Neuron (in vitro differentiated cells): ENCODE measurements around the gene ATG13.
"Not testable (repeated sequence)": the region's sequence is repeated elsewhere in the genome, so short reads cannot be mapped to it uniquely, and the experiment has no call there.

Experiments used
- H2AFZ ChIP-seq: one replicate; pipeline ENCODE4 v1.6.1; 2013; ENCODE audit warnings: low read depth, mild to moderate bottlenecking, inconsistent platforms, low read length, moderate library complexity
- H3K27me3 ChIP-seq: one replicate; pipeline ENCODE4 v1.6.1; 2013; ENCODE audit warnings: low read length; ENCODE audit not compliant: insufficient read depth
- H3K36me3 ChIP-seq: one replicate; pipeline ENCODE4 v1.6.1; 2013; ENCODE audit warnings: low read length; ENCODE audit not compliant: insufficient read depth
- H3K4me1 ChIP-seq: one replicate; pipeline ENCODE4 v1.6.1; 2013; ENCODE audit warnings: low read length; ENCODE audit not compliant: insufficient read depth
- H3K4me3 ChIP-seq: 2 replicates; pipeline ENCODE4 v1.5.1; 2013; ENCODE audit warnings: mild to moderate bottlenecking, low read length, moderate library complexity
- H3K9me3 ChIP-seq: one replicate; pipeline ENCODE4 v1.6.1; 2013; ENCODE audit warnings: low read length

ATG13 gene

GRCh38 chr11:46705070-46705688 lies 87.8 kb downstream of the ATG13 start:
- Histone ChIP-seq H2AFZ (no peak overlapping the region), H3K4me1 (peaks cover 6% of the 10 kb centered on the region), H3K4me3 (no peak overlapping the region), H3K9me3 (no peaks in the 10 kb centered on the region), H3K27me3 (no peaks in the 10 kb centered on the region), H3K36me3 (peaks cover 48% of the 10 kb centered on the region)

DNA sequence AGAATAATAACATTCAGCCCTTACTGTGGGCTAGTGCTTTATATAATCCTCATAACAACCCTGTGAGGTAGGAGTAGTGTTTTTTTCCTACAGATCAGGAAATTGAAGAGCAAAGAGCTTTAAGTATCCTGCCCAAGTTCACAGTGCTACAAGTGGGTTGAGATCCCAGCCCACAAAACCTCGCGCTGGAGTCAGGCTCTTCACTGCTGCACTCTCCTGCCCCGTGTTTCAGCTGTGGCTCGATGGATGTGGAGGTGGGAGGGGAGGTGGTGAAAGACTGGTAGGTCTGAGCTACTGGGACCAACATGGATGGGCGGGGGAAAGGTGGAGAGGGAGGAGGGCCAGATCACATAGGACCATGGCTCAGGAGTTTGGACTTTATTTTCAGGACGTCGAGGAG lies 89.5 kb downstream of the ATG13 start:
- Histone ChIP-seq H3K9me3 (no peaks in the 10 kb centered on the region), H2AFZ (no peak overlapping the region), H3K4me3 (no peak overlapping the region), H3K4me1 (no peaks in the 10 kb centered on the region), H3K36me3 (peaks cover 46% of the 10 kb centered on the region), H3K27me3 (no peaks in the 10 kb centered on the region)

GRCh38 chr11:46709351-46709750 lies 92.0 kb downstream of the ATG13 start:
- peaks cover 26% of the 10 kb centered on the region for H3K36me3 ChIP-seq
- not testable (repeated sequence) for H2AFZ ChIP-seq, H3K9me3 ChIP-seq, H3K27me3 ChIP-seq, H3K4me3 ChIP-seq, H3K4me1 ChIP-seq

DNA sequence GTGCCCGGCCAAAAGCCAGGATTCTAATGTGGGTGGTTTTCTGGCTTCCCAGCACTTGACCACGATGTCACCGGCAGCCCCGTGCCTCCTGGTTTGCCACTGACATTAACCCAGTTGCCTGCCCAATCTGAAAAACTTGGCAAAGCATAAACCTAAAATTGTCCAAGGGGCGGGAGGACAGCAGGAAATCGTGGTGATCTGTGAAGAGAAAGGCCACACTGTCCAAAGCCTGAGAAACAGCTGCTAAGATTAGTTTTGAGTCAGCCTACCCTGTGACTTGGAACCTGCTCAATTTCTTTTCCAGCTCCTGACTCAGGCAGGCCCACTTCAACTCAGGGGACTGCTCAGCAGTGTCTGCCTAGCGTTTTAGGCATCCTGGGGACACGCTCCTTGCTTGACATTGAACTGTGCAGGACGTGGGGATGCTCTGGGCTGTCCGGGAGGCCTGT lies 93.5 kb downstream of the ATG13 start:
- no peak overlapping the region for H2AFZ ChIP-seq
- peaks cover 11% of the 10 kb centered on the region for H3K36me3 ChIP-seq
- no peaks in the 10 kb centered on the region for H3K9me3 ChIP-seq
- no peaks in the 10 kb centered on the region for H3K4me1 ChIP-seq
- H3K4me3 ChIP-seq = no peak overlapping the region
- H3K27me3 ChIP-seq = no peaks in the 10 kb centered on the region

DNA sequence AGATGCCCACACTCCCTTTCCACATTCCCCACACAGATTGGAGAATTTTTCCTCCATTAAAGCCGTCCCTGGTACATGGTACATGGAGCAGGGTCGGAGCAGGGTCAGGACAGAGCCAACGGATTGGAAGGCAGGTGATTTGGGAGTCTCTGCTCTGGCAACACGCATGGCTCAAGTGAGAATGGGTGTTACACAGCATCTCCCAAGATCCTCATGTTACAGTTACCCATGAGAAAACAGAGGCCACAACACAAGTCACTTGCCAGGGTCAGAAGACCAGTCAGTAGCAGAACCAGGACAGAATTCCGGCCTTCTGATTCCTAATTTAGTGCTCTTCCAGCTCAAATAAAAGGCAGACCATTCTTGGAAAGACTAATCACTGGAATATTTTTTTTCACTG lies 94.0 kb downstream of the ATG13 start:
- Histone ChIP-seq H3K9me3 (no peaks in the 10 kb centered on the region), H3K4me1 (no peaks in the 10 kb centered on the region), H3K27me3 (no peaks in the 10 kb centered on the region), H3K4me3 (no peak overlapping the region), H3K36me3 (peaks cover 9% of the 10 kb centered on the region), H2AFZ (no peak overlapping the region)

- H2AFZ ChIP-seq = no peak overlapping the region
- no peaks in the 10 kb centered on the region for H3K4me1 ChIP-seq
- H3K36me3 ChIP-seq = no peaks in the 10 kb centered on the region
- H3K27me3 ChIP-seq = no peaks in the 10 kb centered on the region
- H3K4me3 ChIP-seq = no peak overlapping the region
- H3K9me3 ChIP-seq = no peaks in the 10 kb centered on the region
Measured at GRCh38 chr11:46712874-46713576, 95.7 kb downstream of the ATG13 start.

DNA sequence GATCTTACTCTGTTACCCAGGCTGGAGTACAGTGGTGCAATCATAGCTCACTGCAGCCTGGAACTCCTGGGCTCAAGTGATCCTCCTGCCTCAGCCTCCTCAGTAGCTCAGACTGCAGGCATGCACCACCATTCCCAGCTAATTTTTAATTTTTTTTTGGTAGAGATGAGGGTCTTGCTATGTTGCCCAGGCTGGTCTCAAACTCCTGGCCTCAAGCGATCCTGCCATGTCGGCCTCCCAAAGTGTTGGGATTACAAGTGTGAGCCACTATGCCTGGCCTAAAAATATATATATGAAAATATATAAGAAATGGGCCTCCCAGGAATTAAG lies 100.4 kb downstream of the ATG13 start:
- H3K4me1 ChIP-seq, H2AFZ ChIP-seq, H3K9me3 ChIP-seq, H3K36me3 ChIP-seq, H3K27me3 ChIP-seq, H3K4me3 ChIP-seq: not testable (repeated sequence)

DNA sequence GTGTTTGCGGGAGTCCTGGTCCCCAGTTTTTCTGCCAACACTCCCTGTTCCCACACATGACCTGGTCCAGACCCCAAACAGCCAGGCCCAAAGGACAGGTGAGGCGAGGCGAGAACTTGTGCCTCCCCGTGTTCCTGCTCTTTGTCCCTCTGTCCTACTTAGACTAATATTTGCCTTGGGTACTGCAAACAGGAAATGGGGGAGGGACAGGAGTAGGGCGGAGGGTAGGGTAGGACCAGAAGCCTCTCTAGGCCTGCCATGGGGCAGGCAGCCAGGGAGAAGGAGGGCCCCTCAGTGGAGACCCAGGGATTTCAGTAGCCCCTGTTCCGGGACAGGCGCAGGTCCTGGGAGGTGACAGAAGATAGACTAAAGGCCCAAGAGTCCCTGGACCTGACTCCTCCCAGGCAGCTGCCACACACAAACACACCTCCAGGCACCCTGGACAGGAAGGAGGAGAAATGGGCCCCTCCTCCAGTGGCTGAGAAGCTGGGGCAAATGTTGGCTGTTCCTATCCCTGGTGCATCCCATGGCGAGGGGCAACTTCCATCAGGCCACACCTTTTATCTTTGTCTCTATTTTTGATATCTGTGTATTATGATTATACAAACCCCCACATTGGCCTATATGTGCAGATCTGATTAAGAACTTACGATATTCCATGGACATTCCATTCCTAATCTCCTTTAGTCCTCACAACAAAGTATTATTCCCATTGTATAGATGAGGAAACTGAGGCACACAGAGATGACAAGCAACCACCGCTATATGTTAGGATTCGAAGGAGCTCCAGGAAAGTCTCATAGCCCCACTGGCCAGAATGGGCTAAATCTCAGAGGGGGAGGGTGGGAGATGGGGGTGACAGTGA lies 101.0 kb downstream of the ATG13 start:
- Histone ChIP-seq H3K4me1 (peaks cover 7% of the 10 kb centered on the region), H3K27me3 (no peaks in the 10 kb centered on the region), H3K36me3 (no peaks in the 10 kb centered on the region), H3K4me3 (no peak overlapping the region), H3K9me3 (peaks cover 2% of the 10 kb centered on the region), H2AFZ (no peak overlapping the region)

DNA sequence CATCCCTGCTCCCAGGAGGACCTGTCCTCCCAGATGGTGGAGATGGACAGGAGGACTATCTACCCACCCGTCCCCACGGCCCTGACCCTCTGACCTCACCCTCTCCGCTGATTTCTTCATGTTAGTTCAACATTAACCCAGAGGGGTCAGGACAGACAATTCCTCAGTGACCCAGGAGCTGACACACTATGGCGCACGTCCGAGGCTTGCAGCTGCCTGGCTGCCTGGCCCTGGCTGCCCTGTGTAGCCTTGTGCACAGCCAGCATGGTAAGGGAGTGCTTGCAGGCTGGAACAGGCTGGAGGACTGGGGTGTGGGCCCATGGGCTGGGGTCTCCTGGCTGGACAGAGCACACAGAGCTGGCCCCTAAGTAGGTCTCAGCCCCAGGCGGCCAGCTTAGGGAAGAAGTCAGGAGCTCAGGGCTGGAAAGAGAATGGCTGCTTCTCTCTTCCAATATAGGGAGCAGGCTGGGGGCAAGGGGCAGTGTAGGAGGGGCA lies 101.7 kb downstream of the ATG13 start, which contains the start of gene F2:
Gene F2, plus strand, starts transcription at position 166 of the 495 bp plus-strand sequence. Its CDS starts 23 bp downstream, at position 189.
- Histone ChIP-seq H3K27me3 (no peaks in the 10 kb centered on the region), H3K4me3 (no peak within 1 kb of the TSS), H3K36me3 (no peaks in the 10 kb centered on the region), H3K4me1 (peaks cover 7% of the 10 kb centered on the region), H3K9me3 (peaks cover 2% of the 10 kb centered on the region), H2AFZ (no peak within 1 kb of the TSS)

GRCh38 chr11:46719543-46720218 lies 102.3 kb downstream of the ATG13 start:
- H2AFZ ChIP-seq = no peak overlapping the region
- H3K36me3 ChIP-seq = no peaks in the 10 kb centered on the region
- no peak overlapping the region for H3K4me3 ChIP-seq
- peaks cover 2% of the 10 kb centered on the region for H3K9me3 ChIP-seq
- H3K4me1 ChIP-seq = peaks cover 7% of the 10 kb centered on the region
- no peaks in the 10 kb centered on the region for H3K27me3 ChIP-seq

DNA sequence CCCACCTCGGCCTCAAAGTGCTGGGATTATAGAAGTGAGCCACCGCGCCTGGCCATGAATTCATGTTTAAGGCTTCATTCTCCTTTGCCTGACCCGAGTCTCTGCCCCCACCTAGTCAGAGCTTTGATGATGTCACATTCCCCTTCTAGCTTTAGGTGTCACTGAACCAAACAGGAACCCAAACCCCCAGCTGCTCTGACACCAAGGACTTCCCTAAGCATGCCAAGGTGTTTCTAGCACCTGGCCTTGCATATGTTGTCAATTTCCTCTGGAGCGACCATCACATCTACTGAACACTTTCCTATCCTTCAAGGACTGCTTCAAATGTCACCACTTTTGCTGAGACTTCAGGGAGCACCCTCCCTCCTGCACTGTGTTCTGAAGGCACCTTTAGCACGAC lies 103.9 kb downstream of the ATG13 start:
- H3K4me3 ChIP-seq = no peak overlapping the region
- H3K9me3 ChIP-seq = peaks cover 2% of the 10 kb centered on the region
- H3K36me3 ChIP-seq = no peaks in the 10 kb centered on the region
- H3K27me3 ChIP-seq = no peaks in the 10 kb centered on the region
- no peak overlapping the region for H2AFZ ChIP-seq
- peaks cover 7% of the 10 kb centered on the region for H3K4me1 ChIP-seq

DNA sequence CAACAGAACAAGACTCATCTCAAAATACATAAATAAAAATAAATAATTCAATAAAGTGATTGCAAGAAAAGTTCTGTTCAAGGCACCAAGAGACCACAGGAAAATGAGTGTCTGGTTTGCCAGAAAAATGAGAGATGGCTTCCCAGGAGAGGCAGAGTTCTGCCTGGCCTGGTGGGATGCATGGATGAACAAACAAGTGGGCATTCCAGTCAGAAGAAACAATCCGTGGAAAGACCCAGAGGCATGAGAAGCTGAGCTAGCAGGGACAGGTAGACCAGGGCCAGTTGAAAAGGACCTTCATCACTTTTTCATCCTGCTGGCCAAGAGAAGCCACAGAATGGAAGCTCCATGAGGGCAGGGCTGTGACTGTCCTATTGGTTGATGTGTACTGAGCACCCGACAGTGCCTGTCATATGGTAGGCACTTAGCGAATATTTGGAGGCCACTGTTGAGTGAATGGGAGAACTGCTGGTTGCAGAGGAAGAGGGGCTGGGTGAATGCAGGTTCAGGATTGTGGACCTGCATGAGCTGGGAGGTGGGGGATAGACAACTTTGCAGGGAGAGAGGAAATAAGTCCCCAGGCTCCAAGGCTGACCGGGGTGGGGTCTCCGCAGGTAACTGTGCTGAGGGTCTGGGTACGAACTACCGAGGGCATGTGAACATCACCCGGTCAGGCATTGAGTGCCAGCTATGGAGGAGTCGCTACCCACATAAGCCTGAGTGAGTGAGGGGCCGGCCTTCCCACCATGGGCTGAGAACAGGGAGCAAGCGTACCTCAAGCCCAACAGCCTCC lies 105.4 kb downstream of the ATG13 start:
- Histone ChIP-seq H3K36me3 (no peaks in the 10 kb centered on the region), H3K4me3 (no peak overlapping the region), H3K4me1 (peaks cover 7% of the 10 kb centered on the region), H3K27me3 (no peaks in the 10 kb centered on the region), H2AFZ (no peak overlapping the region), H3K9me3 (peaks cover 2% of the 10 kb centered on the region)
